H1 (cell line): ENCODE measurements around the gene ACTR1B. TPM values are rescaled to one million over a fixed set of nuclear protein-coding genes. Genes with fewer than 3 reads are reported as not detected.
"Not testable (repeated sequence)": the region's sequence is repeated elsewhere in the genome, so short reads cannot be mapped to it uniquely, and the experiment has no call there.

Experiments used
- CTCF ChIA-PET: fragments of 300-600 bp; sonication (Branson Sonifier 250); formaldehyde crosslinking; loops from one replicate; lab custom pipeline; 2021; ENCODE audit not compliant: partially characterized antibody; lab: Charles Lee
- POLR2A ChIA-PET: fragments of 300-600 bp; sonication (Branson Sonifier 250); formaldehyde crosslinking; loops from one replicate; lab custom pipeline; 2021; ENCODE audit warnings: inconsistent platforms; ENCODE audit not compliant: partially characterized antibody; lab: Charles Lee
- DNase-seq, 2 experiments: peaks; one replicate each; pipeline versions ENCODE4 v3.0.0 to v3.0.0-alpha.2; 2010 to 2022; ENCODE audit warnings: low spot score in 2 of 2, low read depth in 1 of 2, mixed read lengths in 1 of 2
- FAIRE-seq: peaks from 2 replicates; lab custom pipeline; 2011; peaks lifted over from hg19 to GRCh38; lab: Jason Lieb, UNC
- H2AFZ ChIP-seq: 2 replicates; pipeline ENCODE4 v1.8.1; 2012; ENCODE audit warnings: low read length, inconsistent platforms
- H2AK5ac ChIP-seq: 2 replicates; pipeline ENCODE4 v1.6.1; 2013; ENCODE audit warnings: low read depth, low read length
- H2BK120ac ChIP-seq: replicated peaks from 2 replicates; pipeline ENCODE3; 2013; ENCODE audit warnings: low read depth, low read length, inconsistent platforms
- H2BK12ac ChIP-seq: 2 replicates; pipeline ENCODE4 v1.6.1; 2013; ENCODE audit warnings: low read depth, low read length
- H2BK15ac ChIP-seq: 2 replicates; pipeline ENCODE4 v1.6.1; 2013; ENCODE audit warnings: low read length
- H2BK20ac ChIP-seq: 2 replicates; pipeline ENCODE4 v1.6.1; 2013; ENCODE audit warnings: low read length
- H2BK5ac ChIP-seq: 2 replicates; pipeline ENCODE4 v1.6.1; 2013; ENCODE audit warnings: low read depth, low read length
- H3K14ac ChIP-seq: 2 replicates; pipeline ENCODE4 v1.6.1; 2013; ENCODE audit warnings: inconsistent platforms; ENCODE audit not compliant: insufficient read length
- H3K18ac ChIP-seq: 2 replicates; pipeline ENCODE4 v1.6.1; 2013; ENCODE audit warnings: low read length; ENCODE audit errors: extremely low read depth
- H3K23ac ChIP-seq: 2 replicates; pipeline ENCODE4 v1.6.1; 2013; ENCODE audit warnings: inconsistent platforms; ENCODE audit not compliant: insufficient read length
- H3K23me2 ChIP-seq: 2 replicates; pipeline ENCODE4 v1.6.1; 2013; ENCODE audit warnings: low read depth, low read length
- H3K27ac ChIP-seq: 2 replicates; pipeline ENCODE4 v1.6.1; 2011; ENCODE audit warnings: low read depth, low read length, inconsistent platforms
- H3K27me3 ChIP-seq, 4 experiments: replicated peaks in 1 of 4; 1 replicate in 1 of 4; 2 replicates in 3 of 4; pipeline versions ENCODE4 v1.6.1 to v1.8.1; 2011 to 2013; ENCODE audit warnings: low read length in 3 of 4, mild to moderate bottlenecking in 3 of 4, inconsistent platforms in 2 of 4, mixed read lengths in 2 of 4, moderate library complexity in 1 of 4; ENCODE audit not compliant: control insufficient read depth in 3 of 4, insufficient read depth in 3 of 4; ENCODE audit errors: extremely low read depth in 1 of 4
- H3K36me3 ChIP-seq, 4 experiments: 2 replicates each; pipeline versions ENCODE4 v1.6.1 to v1.8.1; 2011 to 2013; ENCODE audit warnings: mild to moderate bottlenecking in 4 of 4, low read length in 3 of 4, moderate library complexity in 2 of 4, control low read depth in 1 of 4, inconsistent platforms in 1 of 4; ENCODE audit not compliant: insufficient read depth in 4 of 4, control insufficient read depth in 2 of 4
- H3K4ac ChIP-seq: replicated peaks from 2 replicates; pipeline ENCODE3; 2013; ENCODE audit warnings: low read length, low read depth, mixed read lengths, inconsistent platforms; ENCODE audit not compliant: insufficient read length
- H3K4me1 ChIP-seq, 4 experiments: replicated peaks in 1 of 4; 1 replicate in 1 of 4; 2 replicates in 3 of 4; pipeline versions ENCODE4 v1.6.1 to v1.8.1; 2011 to 2013; ENCODE audit warnings: low read length in 3 of 4, inconsistent platforms in 2 of 4, mixed read lengths in 1 of 4; ENCODE audit not compliant: insufficient read depth in 4 of 4, control insufficient read depth in 3 of 4
- H3K4me2 ChIP-seq, 2 experiments: 2 replicates each; pipeline versions ENCODE4 v1.6.1 to v1.8.1; 2011 to 2013; ENCODE audit warnings: low read depth in 2 of 2, low read length in 2 of 2, control low read depth in 1 of 2, inconsistent platforms in 1 of 2, mild to moderate bottlenecking in 1 of 2; ENCODE audit not compliant: insufficient read depth in 1 of 2
- H3K4me3 ChIP-seq, 4 experiments: fragments of 200-600, 300-600 bp in 1 of 4; sonication (generic), shearing (Covaris generic), sonication (Bioruptor Twin) in 1 of 4; 2 replicates each; pipeline versions ENCODE4 v1.5.1 to v1.8.1; 2011 to 2016; ENCODE audit warnings: low read length in 4 of 4, low read depth in 3 of 4, control low read depth in 2 of 4, inconsistent platforms in 2 of 4, mild to moderate bottlenecking in 2 of 4, mixed read lengths in 1 of 4, moderate library complexity in 1 of 4; ENCODE audit not compliant: insufficient read depth in 2 of 4; ENCODE audit errors: extremely low read depth in 1 of 4
- H3K56ac ChIP-seq: replicated peaks from 2 replicates; pipeline ENCODE3; 2013; ENCODE audit warnings: low read depth, mild to moderate bottlenecking, mixed read lengths, low read length, inconsistent platforms; ENCODE audit not compliant: insufficient read length
- H3K79me1 ChIP-seq: 2 replicates; pipeline ENCODE4 v1.6.1; 2013; ENCODE audit warnings: low read depth, low read length, control low read depth
- H3K79me2 ChIP-seq, 2 experiments: 2 replicates each; pipeline versions ENCODE4 v1.6.1 to v1.8.1; 2012 to 2013; ENCODE audit warnings: low read length in 2 of 2, mild to moderate bottlenecking in 2 of 2, inconsistent platforms in 1 of 2; ENCODE audit not compliant: insufficient read depth in 2 of 2, control insufficient read depth in 1 of 2
- H3K9ac ChIP-seq, 4 experiments: replicated peaks in 1 of 4; 1 replicate in 1 of 4; 2 replicates in 3 of 4; pipeline versions ENCODE4 v1.6.1 to v1.8.1; 2011 to 2013; ENCODE audit warnings: low read depth in 3 of 4, low read length in 3 of 4, control low read depth in 2 of 4, mild to moderate bottlenecking in 2 of 4, moderate library complexity in 2 of 4, inconsistent platforms in 1 of 4; ENCODE audit errors: extremely low read depth in 1 of 4
- H3K9me3 ChIP-seq, 2 experiments: 2 replicates each; pipeline versions ENCODE4 v1.6.1 to v1.8.1; 2012 to 2013; ENCODE audit warnings: mild to moderate bottlenecking in 2 of 2, moderate library complexity in 2 of 2, control low read depth in 1 of 2, inconsistent platforms in 1 of 2, low read depth in 1 of 2, low read length in 1 of 2, mixed read lengths in 1 of 2; ENCODE audit not compliant: insufficient read depth in 2 of 2
- H4K20me1 ChIP-seq, 2 experiments: replicated peaks in 1 of 2; 2 replicates each; pipeline versions ENCODE3 to v1.8.1; 2011 to 2013; ENCODE audit warnings: inconsistent platforms in 2 of 2, low read length in 2 of 2, mild to moderate bottlenecking in 1 of 2; ENCODE audit not compliant: insufficient read depth in 2 of 2, control insufficient read depth in 1 of 2
- H4K5ac ChIP-seq: 2 replicates; pipeline ENCODE4 v1.6.1; 2013; ENCODE audit warnings: low read length, low read depth, mixed read lengths, inconsistent platforms; ENCODE audit not compliant: insufficient read length
- H4K8ac ChIP-seq: 2 replicates; pipeline ENCODE4 v1.8.0; 2013; ENCODE audit warnings: mild to moderate bottlenecking, moderate library complexity, low read length, inconsistent platforms; ENCODE audit not compliant: insufficient read depth; ENCODE audit errors: extremely low read depth
- H4K91ac ChIP-seq: replicated peaks from 2 replicates; pipeline ENCODE3; 2013; ENCODE audit warnings: low read length, mixed read lengths, inconsistent platforms; ENCODE audit not compliant: insufficient read length
- WGBS, 2 experiments: shearing (Covaris generic) in 1 of 2; methylation state at CpG; one replicate each; pipeline versions ENCODE4 v1.1.6 to v1.1.7; 2013 to 2015; ENCODE audit warnings: low lambda C conversion rate in 2 of 2, mixed read lengths in 2 of 2, inconsistent platforms in 1 of 2, low coverage in 1 of 2, missing lambda C conversion rate in 1 of 2; ENCODE audit not compliant: insufficient replicate concordance in 2 of 2, insufficient coverage in 1 of 2, insufficient read length in 1 of 2; ENCODE audit errors: extremely low coverage in 1 of 2, missing lambda C conversion rate in 1 of 2; 5-methylcytosine and 5-hydroxymethylcytosine counted together
- polyA plus RNA-seq, 7 experiments: library from polyadenylated mRNA; depleted of rRNA in 3 of 7; stranded (reverse) in 5 of 7; unstranded in 2 of 7; fragments of >200 nt in 5 of 7; fragments of 200-250 nt in 2 of 7; gene quantifications; 1 replicate in 5 of 7; 2 replicates in 1 of 7; 4 replicates in 1 of 7; pipeline versions ENCODE4 v1.2.1 to v1.2.3, GENCODE V29; 2011 to 2013; ENCODE audit warnings: missing spikeins in 2 of 7, mixed read lengths in 2 of 7
- total RNA-seq: library from RNA; stranded (reverse); fragmentation: NEBNext Ultra II Directional; extraction: Animal tissue kit (Norgen Biotek cat#: 25700); gene quantifications from 2 replicates; pipeline ENCODE4 v1.2.1, GENCODE V29; 2021

Gene ACTR1B
- total and polyA plus RNA-seq, 2 of the 8 experiments (the other 6 are each of a cell fraction or from before 2014, with no cell fraction given): 40.7 to 56.0 TPM

DNA sequence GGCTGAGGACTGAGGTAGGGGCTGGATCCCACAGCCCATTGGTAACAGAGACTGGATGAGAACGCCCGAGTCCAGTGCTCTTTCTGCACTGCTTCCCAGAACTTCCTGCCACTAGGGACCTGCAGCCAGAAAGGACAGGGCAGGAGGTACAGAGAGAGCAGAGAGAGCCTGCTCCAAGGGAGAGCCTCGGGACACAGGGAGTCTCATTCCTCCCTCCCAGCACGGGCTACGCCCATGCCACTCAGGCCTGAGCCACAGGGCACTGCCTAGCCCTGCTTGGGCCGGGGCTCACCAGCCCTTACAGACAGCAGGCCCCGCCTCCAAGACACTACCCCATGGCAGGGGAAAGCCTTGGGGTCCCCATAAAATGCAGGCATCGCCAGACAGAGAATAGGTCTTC lies 48.1 kb downstream of the ACTR1B start:
- 83% methylated on average over 1 of the region's 8 CpGs; no CpG with 5 or more reads in 1 of the 2 experiments for WGBS, 2 experiments
- POLR2A ChIA-PET, H3K23me2 ChIP-seq, CTCF ChIA-PET, H2BK15ac ChIP-seq, DNase-seq, H3K9ac ChIP-seq, H2BK12ac ChIP-seq, H4K5ac ChIP-seq, H3K27ac ChIP-seq, H3K27me3 ChIP-seq, H3K4me3 ChIP-seq, H3K4ac ChIP-seq, H2BK20ac ChIP-seq, H3K18ac ChIP-seq, H3K36me3 ChIP-seq, H3K4me1 ChIP-seq, H3K14ac ChIP-seq, H3K79me2 ChIP-seq, H2AK5ac ChIP-seq, H3K4me2 ChIP-seq, H3K56ac ChIP-seq, H3K23ac ChIP-seq, H3K79me1 ChIP-seq, H2BK120ac ChIP-seq, H4K91ac ChIP-seq, H2BK5ac ChIP-seq, FAIRE-seq, H3K9me3 ChIP-seq, H2AFZ ChIP-seq, H4K8ac ChIP-seq, H4K20me1 ChIP-seq: not testable (repeated sequence)

DNA sequence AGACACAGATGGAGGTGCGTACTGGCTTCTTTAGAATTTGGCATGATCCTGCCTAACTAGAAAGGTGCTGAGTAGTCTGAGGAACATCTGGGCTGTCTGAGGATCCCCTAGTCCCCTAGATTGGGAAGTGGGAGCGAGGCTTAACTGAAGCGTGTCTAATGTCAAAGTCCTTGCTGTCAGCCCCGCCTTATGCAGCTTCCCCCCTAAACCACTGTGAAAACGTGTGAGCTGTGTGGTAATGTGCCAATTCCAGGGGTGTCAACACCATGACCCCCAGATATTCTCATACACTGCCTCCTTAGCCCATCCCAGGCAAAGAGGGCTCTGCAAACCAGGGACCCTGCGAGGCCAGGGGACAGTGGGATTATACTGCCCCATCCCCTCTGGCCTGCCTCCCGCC lies 51.9 kb downstream of the ACTR1B start:
- H3K27me3 ChIP-seq, H4K8ac ChIP-seq, H3K23me2 ChIP-seq, H2BK5ac ChIP-seq, H3K79me1 ChIP-seq, H3K4me2 ChIP-seq, H2BK120ac ChIP-seq, H2AFZ ChIP-seq, CTCF ChIA-PET, H3K9ac ChIP-seq, H2BK15ac ChIP-seq, H3K27ac ChIP-seq, H3K4me1 ChIP-seq, H2AK5ac ChIP-seq, H4K5ac ChIP-seq, DNase-seq, H3K23ac ChIP-seq, H3K56ac ChIP-seq, H3K18ac ChIP-seq, H3K4me3 ChIP-seq, H2BK20ac ChIP-seq, H3K4ac ChIP-seq, H3K36me3 ChIP-seq, H4K20me1 ChIP-seq, FAIRE-seq, H3K14ac ChIP-seq, H3K79me2 ChIP-seq, H4K91ac ChIP-seq, H2BK12ac ChIP-seq, POLR2A ChIA-PET, H3K9me3 ChIP-seq: not testable (repeated sequence)
- WGBS, 2 experiments: no CpG with 5 or more reads among the region's 7 CpGs
